GM06990 (cell line): ENCODE data around the gene SORBS1.

Experiments
- DNase-seq: peaks from one replicate; pipeline ENCODE4 v3.0.0-alpha.2; 2011; ENCODE audit not compliant: insufficient read length; ENCODE audit errors: extremely low read depth
- H3K27me3 ChIP-seq: replicated peaks from 2 replicates; pipeline ENCODE4 v1.6.0; 2011; ENCODE audit warnings: low read length; ENCODE audit not compliant: control insufficient read depth, insufficient read depth
- H3K36me3 ChIP-seq: 2 replicates; pipeline ENCODE4 v1.5.1; 2011; ENCODE audit warnings: low read length; ENCODE audit not compliant: control insufficient read depth, insufficient read depth
- H3K4me3 ChIP-seq: replicated peaks from 2 replicates; pipeline ENCODE4 v1.5.1; 2011; ENCODE audit warnings: low read depth, mild to moderate bottlenecking, control low read depth, low read length
- CTCF ChIP-seq: IDR thresholded peaks from 2 replicates; pipeline ENCODE4 v1.5.1; 2011; ENCODE audit warnings: low read length, control low read depth, mild to moderate bottlenecking, inconsistent platforms; ENCODE audit not compliant: insufficient read depth, poor library complexity, severe bottlenecking

SORBS1 gene

GRCh38 chr10:95364342-95364741, 196.8 kb downstream of the SORBS1 start:
- H3K36me3 ChIP-seq: no peaks in the 10 kb centered on the region
- TF ChIP-seq CTCF: no peak
- DNase-seq: no peak
- H3K27me3 ChIP-seq: no peaks in the 10 kb centered on the region; the same call in 1 of the 2 replicates
- no peak overlapping the region for H3K4me3 ChIP-seq

- no peaks in the 10 kb centered on the region for H3K27me3 ChIP-seq
- peak; percentile 77 for TF ChIP-seq CTCF
- H3K36me3 ChIP-seq: no peaks in the 10 kb centered on the region
- peak; percentile 37 for DNase-seq
- H3K4me3 ChIP-seq: no peak overlapping the region
Measured at GRCh38 chr10:95363303-95363912, 197.8 kb downstream of the SORBS1 start.

- no peak for DNase-seq
- H3K4me3 ChIP-seq: no peak overlapping the region
- H3K27me3 ChIP-seq: no peaks in the 10 kb centered on the region
- no peaks in the 10 kb centered on the region for H3K36me3 ChIP-seq
- no peak for TF ChIP-seq CTCF
Measured at GRCh38 chr10:95360122-95360714, 201.0 kb downstream of the SORBS1 start.

- H3K27me3 ChIP-seq: no peaks in the 10 kb centered on the region
- no peak for DNase-seq
- TF ChIP-seq CTCF: no peak
- no peaks in the 10 kb centered on the region for H3K36me3 ChIP-seq
- no peak overlapping the region for H3K4me3 ChIP-seq
Measured at GRCh38 chr10:95359466-95359865, 201.7 kb downstream of the SORBS1 start.

GRCh38 chr10:95356190-95356955, 204.8 kb downstream of the SORBS1 start:
- TF ChIP-seq CTCF: no peak
- Histone ChIP-seq H3K36me3 (no peaks in the 10 kb centered on the region), H3K27me3 (no peaks in the 10 kb centered on the region), H3K4me3 (no peak overlapping the region)
- DNase-seq: no peak
